ENCODE data around the gene VTN.

GRCh38 chr17:28371245-28372202 is 1.4 kb upstream of the VTN start, which contains the start of gene SARM1:
- no peak for TF ChIP-seq CTCF (IDR thresholded peaks at IDR 0.05)
- TF ChIP-seq POLR2AphosphoS5 (IDR thresholded peaks at IDR 0.05), result peak in 2 of 4 donors; percentile 14 to 26
- no peak for TF ChIP-seq POLR2A (IDR thresholded peaks at IDR 0.05)
